ENCODE results near the gene SPAG5.

Gene SPAG5

GRCh38 chr17:28538296-28538895 lies 60.4 kb downstream of the SPAG5 start:
- TF ChIP-seq CTCF (IDR thresholded peaks at IDR 0.05; ENCODE audit: extremely low read depth, missing control alignments), result no peak
- no peak for DNase-seq (ENCODE audit: low spot score)

- DNase-seq (ENCODE audit: low spot score), result no peak
- no peak for TF ChIP-seq CTCF (IDR thresholded peaks at IDR 0.05; ENCODE audit: extremely low read depth, missing control alignments)
Observed at GRCh38 chr17:28537219-28537610, 61.6 kb downstream of the SPAG5 start.

GRCh38 chr17:28536532-28537218 lies 62.1 kb downstream of the SPAG5 start:
- no peak for TF ChIP-seq CTCF (IDR thresholded peaks at IDR 0.05; ENCODE audit: extremely low read depth, missing control alignments)
- no peak for DNase-seq (ENCODE audit: low spot score)

GRCh38 chr17:28534740-28535375 lies 64.0 kb downstream of the SPAG5 start:
- no peak for DNase-seq (ENCODE audit: low spot score)
- no peak for TF ChIP-seq CTCF (IDR thresholded peaks at IDR 0.05; ENCODE audit: extremely low read depth, missing control alignments)

GRCh38 chr17:28533091-28533807 lies 65.6 kb downstream of the SPAG5 start:
- DNase-seq (ENCODE audit: low spot score), result no peak
- TF ChIP-seq CTCF (IDR thresholded peaks at IDR 0.05; ENCODE audit: extremely low read depth, missing control alignments), result no peak

GRCh38 chr17:28532050-28532960 lies 66.5 kb downstream of the SPAG5 start:
- TF ChIP-seq CTCF (IDR thresholded peaks at IDR 0.05; ENCODE audit: extremely low read depth, missing control alignments), result no peak
- no peak for DNase-seq (ENCODE audit: low spot score)

All from GM20000 (cell line).